ENCODE results near the gene NEURL4. TPM values are rescaled to one million over a fixed set of nuclear protein-coding genes. Genes with fewer than 3 reads are reported as not detected.

Gene NEURL4
- total and polyA plus RNA-seq, 9 donors: 9.6 to 48.0 (median 38.6) TPM

- WGBS, 3 donors: 53 to 56% (median 55%) methylated on average over 2 of the region's 2 CpGs
- DNase-seq: no peak
- Histone ChIP-seq H3K36me3 (no peaks in the 10 kb centered on the region), H3K9me3 (no peaks in the 10 kb centered on the region), H3K27ac (no peak overlapping the region), H3K4me3 (no peak overlapping the region), H3K4me1 (ENCODE audit: insufficient read depth) (peaks cover 10% of the 10 kb centered on the region), H3K27me3 (no peaks in the 10 kb centered on the region)
- intact Hi-C loops (cut with DNase I): loop anchor here in 2 of 4 donors (10.0 kb wide), 3 partner anchors 77 to 207 kb away; partner anchors contain the start of genes FGF11 (in 2 of the 2), TMEM102 (in 2 of the 2), SENP3 (in 1 of the 2) and TNFSF13 (in 1 of the 2)
- TF ChIP-seq CTCF (IDR thresholded peaks at IDR 0.05) (no peak), POLR2A (IDR thresholded peaks at IDR 0.05) (no peak), EP300 (IDR thresholded peaks at IDR 0.05) (no peak)
Measured at GRCh38 chr17:7357381-7357780, 28.2 kb upstream of the NEURL4 start.

GRCh38 chr17:7356756-7357155, 27.6 kb upstream of the NEURL4 start:
- Histone ChIP-seq H3K4me1 (ENCODE audit: insufficient read depth) (peaks cover 10% of the 10 kb centered on the region), H3K27me3 (no peaks in the 10 kb centered on the region), H3K27ac (no peak overlapping the region), H3K4me3 (no peak overlapping the region), H3K36me3 (no peaks in the 10 kb centered on the region), H3K9me3 (no peaks in the 10 kb centered on the region)
- no peak for DNase-seq
- intact Hi-C loops (cut with DNase I): loop anchor here in 2 of 4 donors (10.0 kb wide), 3 partner anchors 78 to 208 kb away; partner anchors contain the start of genes FGF11 (in 2 of the 2), TMEM102 (in 2 of the 2), SENP3 (in 1 of the 2) and TNFSF13 (in 1 of the 2)
- no peak for TF ChIP-seq EP300 (IDR thresholded peaks at IDR 0.05)
- TF ChIP-seq POLR2A (IDR thresholded peaks at IDR 0.05): no peak
- TF ChIP-seq CTCF (IDR thresholded peaks at IDR 0.05): no peak
- 43 to 54% (median 49%) methylated on average over 8 of the region's 8 CpGs for WGBS, 3 donors

GRCh38 chr17:7356072-7356549, 27.0 kb upstream of the NEURL4 start:
- 11 to 13% (median 13%) methylated on average over 12 of the region's 12 CpGs for WGBS, 3 donors
- Histone ChIP-seq H3K9me3 (no peaks in the 10 kb centered on the region), H3K4me1 (ENCODE audit: insufficient read depth) (peaks cover 10% of the 10 kb centered on the region), H3K27me3 (no peaks in the 10 kb centered on the region), H3K4me3 (no peak overlapping the region), H3K36me3 (no peaks in the 10 kb centered on the region), H3K27ac (no peak overlapping the region)
- intact Hi-C loops (cut with DNase I): loop anchor here in 2 of 4 donors (10.0 kb wide), 3 partner anchors 79 to 209 kb away; partner anchors contain the start of genes FGF11 (in 2 of the 2), TMEM102 (in 2 of the 2), SENP3 (in 1 of the 2) and TNFSF13 (in 1 of the 2)
- TF ChIP-seq EP300 (IDR thresholded peaks at IDR 0.05): no peak
- TF ChIP-seq CTCF (IDR thresholded peaks at IDR 0.05): peak; percentile 47 to 74 (median 69)
- TF ChIP-seq POLR2A (IDR thresholded peaks at IDR 0.05): no peak
- peak; percentile 68 to 82 (median 77) for DNase-seq

GRCh38 chr17:7355573-7355972, 26.4 kb upstream of the NEURL4 start:
- DNase-seq: no peak
- TF ChIP-seq EP300 (IDR thresholded peaks at IDR 0.05) (no peak), CTCF (IDR thresholded peaks at IDR 0.05) (no peak), POLR2A (IDR thresholded peaks at IDR 0.05) (no peak)
- Histone ChIP-seq H3K36me3 (no peaks in the 10 kb centered on the region), H3K27ac (no peak overlapping the region), H3K4me1 (ENCODE audit: insufficient read depth) (peaks cover 10% of the 10 kb centered on the region), H3K9me3 (no peaks in the 10 kb centered on the region), H3K27me3 (no peaks in the 10 kb centered on the region), H3K4me3 (no peak overlapping the region)
- WGBS, 3 donors: 71 to 77% (median 77%) methylated on average over 8 of the region's 8 CpGs
- intact Hi-C loops (cut with DNase I): loop anchor here in 3 of 4 donors (2.0 to 10.0 kb wide), 4 partner anchors 79 to 209 kb away; partner anchors contain the start of genes TMEM102 (in 3 of the 3), FGF11 (in 2 of the 3), SENP3 (in 1 of the 3) and TNFSF13 (in 1 of the 3)
